Gastrocnemius medialis (tissue), 4 donors: ENCODE results near the gene KRTAP20-4. TPM values are rescaled to one million over a fixed set of nuclear protein-coding genes. Genes with fewer than 3 reads are reported as not detected.

Source experiments
- ATAC-seq, 2 donors: fragments of 150-250 bp; one replicate each; pipeline ENCODE4 v1.9.1; 2016
- DNase-seq, 2 donors: peaks; one replicate each; pipeline ENCODE4 v3.0.0-alpha.2; 2019
- H3K27ac ChIP-seq, 4 donors: fragments of 200-600 bp; sonication (generic); 1 replicate in 1 of 4; 2 replicates in 3 of 4; pipeline ENCODE4 v1.5.1; 2016 to 2018; ENCODE audit warnings: mild to moderate bottlenecking in 2 of 4, moderate library complexity in 1 of 4
- H3K27me3 ChIP-seq, 3 donors: fragments of 200-600 bp; sonication (generic) in 2 of 3; 1 replicate in 1 of 3; 2 replicates in 2 of 3; pipeline versions ENCODE4 v1.5.1 to v1.6.0; 2016 to 2019; ENCODE audit warnings: mild to moderate bottlenecking in 1 of 3, moderate library complexity in 1 of 3
- H3K36me3 ChIP-seq, 2 donors: fragments of 200-600 bp; sonication (generic) in 1 of 2; one replicate each; pipeline ENCODE4 v1.5.1; 2017 to 2018
- H3K4me1 ChIP-seq, 2 donors: fragments of 200-600 bp; sonication (generic) in 1 of 2; one replicate each; pipeline ENCODE4 v1.5.1; 2016 to 2017; ENCODE audit warnings: mild to moderate bottlenecking in 2 of 2
- H3K4me3 ChIP-seq, 4 donors: fragments of 200-600 bp; sonication (generic) in 3 of 4; 1 replicate in 1 of 4; 2 replicates in 3 of 4; pipeline ENCODE4 v1.5.1; 2016 to 2019; ENCODE audit warnings: mild to moderate bottlenecking in 2 of 4
- H3K9me3 ChIP-seq, 3 donors: fragments of 200-600 bp; sonication (generic) in 2 of 3; 1 replicate in 1 of 3; 2 replicates in 2 of 3; pipeline ENCODE4 v1.5.1; 2016 to 2019
- CTCF ChIP-seq, 5 experiments: fragments of 450-650 bp in 3 of 5; fragments of 200-600 bp in 2 of 5; sonication (generic) in 2 of 5; IDR thresholded peaks in 4 of 5; conservative IDR thresholded peaks in 1 of 5; 1 replicate in 4 of 5; 2 replicates in 1 of 5; pipeline ENCODE4 v1.5.1; 2016 to 2019; ENCODE audit warnings: antibody characterized with exemption in 5 of 5, mild to moderate bottlenecking in 3 of 5, moderate library complexity in 3 of 5
- POLR2A ChIP-seq, 2 donors: fragments of 450-650 bp; IDR thresholded peaks; one replicate each; pipeline ENCODE4 v1.6.1; 2017; ENCODE audit warnings: antibody characterized with exemption in 2 of 2, mild to moderate bottlenecking in 2 of 2, moderate library complexity in 2 of 2
- in situ Hi-C, 4 donors: fragments of 200-750 bp; cut with MboI; loops; one replicate each; pipeline versions ENCODE4 v1.15.0 to v1.8.0; 2017; ENCODE audit warnings: low sequenced_read_pairs in 4 of 4
- intact Hi-C: fragments of 100-400 bp; cut with DNase I; formaldehyde crosslinking; loops from one replicate; pipeline ENCODE4 v1.15.1; 2023; ENCODE audit warnings: low total_unique reads
- total RNA-seq, 4 donors: library from RNA; depleted of rRNA; stranded (reverse); fragments of >200 nt; gene quantifications; one replicate each; pipeline versions ENCODE4 v1.1.0 to v1.2.3, GENCODE V29; 2016

Gene KRTAP20-4
- total RNA-seq, 4 donors from 2014 or later, result not detected

- DNase-seq, result no peak
- intact Hi-C loops, result no loop called here
- no peaks in the 10 kb centered on the region for H3K27me3 ChIP-seq
- ATAC-seq, result no peak
- no peaks in the 10 kb centered on the region for H3K4me1 ChIP-seq
- TF ChIP-seq CTCF (IDR thresholded peaks at IDR 0.05 in 4 of 5, conservative IDR thresholded peaks at IDR 0.05 in 1 of 5) (no peak), POLR2A (IDR thresholded peaks at IDR 0.05) (no peak)
- no peak overlapping the region for H3K27ac ChIP-seq
- no peaks in the 10 kb centered on the region for H3K9me3 ChIP-seq
- no peaks in the 10 kb centered on the region for H3K36me3 ChIP-seq
- no peak overlapping the region for H3K4me3 ChIP-seq
- in situ Hi-C loops, result no loop called here
Observed at GRCh38 chr21:30612132-30612531, 8.3 kb upstream of the KRTAP20-4 start.

GRCh38 chr21:30613836-30614235, 6.6 kb upstream of the KRTAP20-4 start, which contains the start of gene KRTAP6-1:
Gene KRTAP6-1, minus strand, starts transcription at chr21:30613930. Its CDS starts 26 bp downstream, at chr21:30613904.
- ATAC-seq, result no peak

GRCh38 chr21:30615199-30615598, 5.2 kb upstream of the KRTAP20-4 start:
- Histone ChIP-seq H3K27ac (no peak overlapping the region), H3K9me3 (no peaks in the 10 kb centered on the region), H3K36me3 (no peaks in the 10 kb centered on the region), H3K4me1 (no peaks in the 10 kb centered on the region), H3K27me3 (no peaks in the 10 kb centered on the region), H3K4me3 (no peak overlapping the region)
- DNase-seq (no peak), ATAC-seq (no peak)
- intact Hi-C loops (no loop called here), in situ Hi-C loops (no loop called here)
- TF ChIP-seq CTCF (IDR thresholded peaks at IDR 0.05 in 4 of 5, conservative IDR thresholded peaks at IDR 0.05 in 1 of 5), result no peak
- no peak for TF ChIP-seq POLR2A (IDR thresholded peaks at IDR 0.05)

More at GRCh38 chr21:30613836-30614235, 6.6 kb upstream of the KRTAP20-4 start, which contains the start of gene KRTAP6-1:
- intact Hi-C loops, result no loop called here
- Histone ChIP-seq H3K4me1 (no peaks in the 10 kb centered on the region), H3K27ac (no peak within 1 kb of the TSS), H3K27me3 (no peaks in the 10 kb centered on the region), H3K36me3 (no peaks in the 10 kb centered on the region), H3K9me3 (no peaks in the 10 kb centered on the region), H3K4me3 (no peak within 1 kb of the TSS)
- TF ChIP-seq POLR2A (IDR thresholded peaks at IDR 0.05) (no peak), CTCF (IDR thresholded peaks at IDR 0.05 in 4 of 5, conservative IDR thresholded peaks at IDR 0.05 in 1 of 5) (no peak)
- in situ Hi-C loops, result no loop called here
- no peak for DNase-seq

- Histone ChIP-seq H3K27ac (no peak within 1 kb of the TSS), H3K27me3 (no peaks in the 10 kb centered on the region), H3K4me3 (no peak within 1 kb of the TSS), H3K4me1 (no peaks in the 10 kb centered on the region), H3K36me3 (no peaks in the 10 kb centered on the region), H3K9me3 (no peaks in the 10 kb centered on the region)
- in situ Hi-C loops (no loop called here), intact Hi-C loops (no loop called here)
- DNase-seq, result no peak
- ATAC-seq, result no peak
- TF ChIP-seq POLR2A (IDR thresholded peaks at IDR 0.05), result no peak
- TF ChIP-seq CTCF (IDR thresholded peaks at IDR 0.05 in 4 of 5, conservative IDR thresholded peaks at IDR 0.05 in 1 of 5), result no peak
Observed at GRCh38 chr21:30616125-30616524, 4.3 kb upstream of the KRTAP20-4 start, which contains the start of gene KRTAP20-1. Gene KRTAP20-1, plus strand, starts transcription at chr21:30616425. Its CDS starts 30 bp downstream, at chr21:30616455.

- no peaks in the 10 kb centered on the region for H3K9me3 ChIP-seq
- intact Hi-C loops, result no loop called here
- H3K4me1 ChIP-seq, result no peaks in the 10 kb centered on the region
- H3K4me3 ChIP-seq, result no peak overlapping the region
- H3K27me3 ChIP-seq, result no peaks in the 10 kb centered on the region
- in situ Hi-C loops, result no loop called here
- TF ChIP-seq CTCF (IDR thresholded peaks at IDR 0.05 in 4 of 5, conservative IDR thresholded peaks at IDR 0.05 in 1 of 5) (no peak), POLR2A (IDR thresholded peaks at IDR 0.05) (no peak)
- no peak for ATAC-seq
- no peak for DNase-seq
- H3K36me3 ChIP-seq, result no peaks in the 10 kb centered on the region
- no peak overlapping the region for H3K27ac ChIP-seq
Observed at GRCh38 chr21:30620080-30620479, 347 bp upstream of the KRTAP20-4 start.
